ENCODE measurements around the gene CBFB. TPM values are rescaled to one million over a fixed set of nuclear protein-coding genes. Genes with fewer than 3 reads are reported as not detected.

Gene CBFB
- total and polyA plus RNA-seq, 9 of the 15 experiments (the other 6 are each of a cell fraction or from before 2014, with no cell fraction given): 22.0 to 112 (median 66.5) TPM

DNA sequence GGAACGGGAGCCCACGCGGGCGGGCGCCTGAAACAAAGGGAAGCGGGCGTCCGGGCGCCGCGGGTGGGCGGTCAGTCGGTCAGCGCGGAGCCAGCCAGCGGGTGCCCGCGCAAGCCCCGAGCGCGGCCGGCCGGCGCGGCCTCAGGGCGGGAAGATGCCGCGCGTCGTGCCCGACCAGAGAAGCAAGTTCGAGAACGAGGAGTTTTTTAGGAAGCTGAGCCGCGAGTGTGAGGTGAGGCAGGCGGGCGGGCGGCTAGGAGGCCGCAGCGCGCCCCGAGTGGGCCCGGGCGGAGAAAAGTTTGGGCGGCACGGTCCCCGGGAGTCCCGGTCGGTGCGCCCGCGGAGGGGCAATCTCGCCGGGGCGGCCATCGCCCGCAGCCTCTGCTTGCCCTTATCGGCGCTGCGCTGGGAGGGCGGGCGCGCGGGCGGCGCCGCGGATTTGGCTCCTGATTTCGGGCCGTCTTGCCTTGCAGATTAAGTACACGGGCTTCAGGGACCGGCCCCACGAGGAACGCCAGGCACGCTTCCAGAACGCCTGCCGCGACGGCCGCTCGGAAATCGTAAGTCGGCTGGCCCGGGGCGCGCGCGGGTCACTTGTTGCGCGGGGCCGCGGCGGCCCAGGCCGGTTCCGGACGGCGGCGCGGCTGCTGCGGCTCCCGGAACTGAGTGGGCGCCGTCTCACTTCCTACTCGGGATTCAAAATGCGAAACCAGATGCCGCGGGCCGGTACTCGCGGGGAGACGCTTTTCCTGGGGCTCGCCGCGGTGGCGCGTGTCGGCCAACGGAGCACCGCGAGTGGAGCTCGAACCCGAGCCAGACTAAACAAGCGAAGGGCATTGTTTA lies 526 bp downstream of the CBFB start (continued):
- TF ChIP-seq, protein P1, sequence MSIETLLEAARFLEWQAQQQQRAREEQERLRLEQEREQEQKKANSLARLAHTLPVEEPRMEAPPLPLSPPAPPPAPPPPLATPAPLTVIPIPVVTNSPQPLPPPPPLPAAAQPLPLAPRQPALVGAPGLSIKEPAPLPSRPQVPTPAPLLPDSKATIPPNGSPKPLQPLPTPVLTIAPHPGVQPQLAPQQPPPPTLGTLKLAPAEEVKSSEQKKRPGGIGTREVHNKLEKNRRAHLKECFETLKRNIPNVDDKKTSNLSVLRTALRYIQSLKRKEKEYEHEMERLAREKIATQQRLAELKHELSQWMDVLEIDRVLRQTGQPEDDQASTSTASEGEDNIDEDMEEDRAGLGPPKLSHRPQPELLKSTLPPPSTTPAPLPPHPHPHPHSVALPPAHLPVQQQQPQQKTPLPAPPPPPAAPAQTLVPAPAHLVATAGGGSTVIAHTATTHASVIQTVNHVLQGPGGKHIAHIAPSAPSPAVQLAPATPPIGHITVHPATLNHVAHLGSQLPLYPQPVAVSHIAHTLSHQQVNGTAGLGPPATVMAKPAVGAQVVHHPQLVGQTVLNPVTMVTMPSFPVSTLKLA (conservative IDR thresholded peaks at IDR 0.05): peak in 1 of 2 experiments; percentile 55; a peak in 2 of 4 replicates
- TF ChIP-seq, protein P2, sequence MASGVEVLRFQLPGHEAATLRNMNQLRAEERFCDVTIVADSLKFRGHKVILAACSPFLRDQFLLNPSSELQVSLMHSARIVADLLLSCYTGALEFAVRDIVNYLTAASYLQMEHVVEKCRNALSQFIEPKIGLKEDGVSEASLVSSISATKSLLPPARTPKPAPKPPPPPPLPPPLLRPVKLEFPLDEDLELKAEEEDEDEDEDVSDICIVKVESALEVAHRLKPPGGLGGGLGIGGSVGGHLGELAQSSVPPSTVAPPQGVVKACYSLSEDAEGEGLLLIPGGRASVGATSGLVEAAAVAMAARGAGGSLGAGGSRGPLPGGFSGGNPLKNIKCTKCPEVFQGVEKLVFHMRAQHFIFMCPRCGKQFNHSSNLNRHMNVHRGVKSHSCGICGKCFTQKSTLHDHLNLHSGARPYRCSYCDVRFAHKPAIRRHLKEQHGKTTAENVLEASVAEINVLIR (CRISPR knock-in tag; IDR thresholded peaks at IDR 0.05): no peak
- TF ChIP-seq ZNF561 (CRISPR knock-in tag; conservative IDR thresholded peaks at IDR 0.05): no peak
- TF ChIP-seq, protein P3, sequence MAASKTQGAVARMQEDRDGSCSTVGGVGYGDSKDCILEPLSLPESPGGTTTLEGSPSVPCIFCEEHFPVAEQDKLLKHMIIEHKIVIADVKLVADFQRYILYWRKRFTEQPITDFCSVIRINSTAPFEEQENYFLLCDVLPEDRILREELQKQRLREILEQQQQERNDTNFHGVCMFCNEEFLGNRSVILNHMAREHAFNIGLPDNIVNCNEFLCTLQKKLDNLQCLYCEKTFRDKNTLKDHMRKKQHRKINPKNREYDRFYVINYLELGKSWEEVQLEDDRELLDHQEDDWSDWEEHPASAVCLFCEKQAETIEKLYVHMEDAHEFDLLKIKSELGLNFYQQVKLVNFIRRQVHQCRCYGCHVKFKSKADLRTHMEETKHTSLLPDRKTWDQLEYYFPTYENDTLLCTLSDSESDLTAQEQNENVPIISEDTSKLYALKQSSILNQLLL (CRISPR knock-in tag; IDR thresholded peaks at IDR 0.05; ENCODE audit: borderline replicate concordance): no peak
- no peak for TF ChIP-seq ZNF77 (CRISPR knock-in tag; IDR thresholded peaks at IDR 0.05)
- TF ChIP-seq ZNF699 (CRISPR knock-in tag; IDR thresholded peaks at IDR 0.05; ENCODE audit: insufficient replicate concordance): no peak
- no peak for TF ChIP-seq PTRF (tag; IDR thresholded peaks at IDR 0.05)
- no peak for TF ChIP-seq PCBP2 (IDR thresholded peaks at IDR 0.05; ENCODE audit: low read depth, low read length, poor library complexity, severe bottlenecking)
- TF ChIP-seq ETS2 (tag; IDR thresholded peaks at IDR 0.05; ENCODE audit: borderline replicate concordance, poor library complexity, severe bottlenecking): no peak
- no peak for TF ChIP-seq NR3C1 (CRISPR knock-in tag; IDR thresholded peaks at IDR 0.05)
- no peak for TF ChIP-seq TCF3 (CRISPR knock-in tag; IDR thresholded peaks at IDR 0.05)
- TF ChIP-seq MECOM (CRISPR knock-in tag; IDR thresholded peaks at IDR 0.05): no peak
- TF ChIP-seq NCOA1 (IDR thresholded peaks at IDR 0.05; ENCODE audit: low read depth): no peak
- TF ChIP-seq, protein P4, sequence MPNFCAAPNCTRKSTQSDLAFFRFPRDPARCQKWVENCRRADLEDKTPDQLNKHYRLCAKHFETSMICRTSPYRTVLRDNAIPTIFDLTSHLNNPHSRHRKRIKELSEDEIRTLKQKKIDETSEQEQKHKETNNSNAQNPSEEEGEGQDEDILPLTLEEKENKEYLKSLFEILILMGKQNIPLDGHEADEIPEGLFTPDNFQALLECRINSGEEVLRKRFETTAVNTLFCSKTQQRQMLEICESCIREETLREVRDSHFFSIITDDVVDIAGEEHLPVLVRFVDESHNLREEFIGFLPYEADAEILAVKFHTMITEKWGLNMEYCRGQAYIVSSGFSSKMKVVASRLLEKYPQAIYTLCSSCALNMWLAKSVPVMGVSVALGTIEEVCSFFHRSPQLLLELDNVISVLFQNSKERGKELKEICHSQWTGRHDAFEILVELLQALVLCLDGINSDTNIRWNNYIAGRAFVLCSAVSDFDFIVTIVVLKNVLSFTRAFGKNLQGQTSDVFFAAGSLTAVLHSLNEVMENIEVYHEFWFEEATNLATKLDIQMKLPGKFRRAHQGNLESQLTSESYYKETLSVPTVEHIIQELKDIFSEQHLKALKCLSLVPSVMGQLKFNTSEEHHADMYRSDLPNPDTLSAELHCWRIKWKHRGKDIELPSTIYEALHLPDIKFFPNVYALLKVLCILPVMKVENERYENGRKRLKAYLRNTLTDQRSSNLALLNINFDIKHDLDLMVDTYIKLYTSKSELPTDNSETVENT (CRISPR knock-in tag; IDR thresholded peaks at IDR 0.05): 0 out of 2 replicates have a peak, but pooled peaks have one; percentile 20
- TF ChIP-seq CEBPG (CRISPR knock-in tag; IDR thresholded peaks at IDR 0.05): no peak
- no peak for TF ChIP-seq CEBPG (tag; conservative IDR thresholded peaks at IDR 0.05 in 1 of 2, IDR thresholded peaks at IDR 0.05 in 1 of 2)
- TF ChIP-seq FOSL1 (tag; conservative IDR thresholded peaks at IDR 0.05): no peak; the same call in 1 of the 2 replicates
- TF ChIP-seq, protein P5, sequence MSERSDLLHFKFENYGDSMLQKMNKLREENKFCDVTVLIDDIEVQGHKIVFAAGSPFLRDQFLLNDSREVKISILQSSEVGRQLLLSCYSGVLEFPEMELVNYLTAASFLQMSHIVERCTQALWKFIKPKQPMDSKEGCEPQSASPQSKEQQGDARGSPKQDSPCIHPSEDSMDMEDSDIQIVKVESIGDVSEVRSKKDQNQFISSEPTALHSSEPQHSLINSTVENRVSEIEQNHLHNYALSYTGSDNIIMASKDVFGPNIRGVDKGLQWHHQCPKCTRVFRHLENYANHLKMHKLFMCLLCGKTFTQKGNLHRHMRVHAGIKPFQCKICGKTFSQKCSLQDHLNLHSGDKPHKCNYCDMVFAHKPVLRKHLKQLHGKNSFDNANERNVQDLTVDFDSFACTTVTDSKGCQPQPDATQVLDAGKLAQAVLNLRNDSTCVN (CRISPR knock-in tag; IDR thresholded peaks at IDR 0.05): no peak
- no peak for TF ChIP-seq MCM2 (IDR thresholded peaks at IDR 0.05; ENCODE audit: low read depth)
- no peak for TF ChIP-seq TSC22D4 (tag; IDR thresholded peaks at IDR 0.05)
